HL-60 (cell line): ENCODE data around the gene YY2.
"Not testable (repeated sequence)": the region's sequence is repeated elsewhere in the genome, so short reads cannot be mapped to it uniquely, and the experiment has no call there.

Experiments
- DNase-seq, 2 experiments: peaks; one replicate each; pipeline ENCODE4 v3.0.0-alpha.2; 2010 to 2020; ENCODE audit warnings: low read depth in 1 of 2, low spot score in 1 of 2
- H3K27ac ChIP-seq: fragments of 250-450 bp; sonication (Bioruptor Pico); replicated peaks from 2 replicates; pipeline ENCODE4 v1.5.1; 2020; ENCODE audit warnings: mild to moderate bottlenecking, moderate library complexity
- H3K27me3 ChIP-seq: fragments of 250-450 bp; sonication (Bioruptor Pico); 2 replicates; pipeline ENCODE4 v1.5.1; 2021; ENCODE audit warnings: mild to moderate bottlenecking, moderate library complexity; ENCODE audit not compliant: insufficient read depth, poor library complexity, severe bottlenecking
- H3K4me3 ChIP-seq: replicated peaks from 2 replicates; pipeline ENCODE4 v1.5.1; 2011; ENCODE audit warnings: mild to moderate bottlenecking, control low read depth, low read length; ENCODE audit not compliant: insufficient read depth
- GABPA ChIP-seq: IDR thresholded peaks from 2 replicates; pipeline ENCODE4 v1.6.1; 2012; ENCODE audit warnings: low read depth
- POLR2AphosphoS5 ChIP-seq: IDR thresholded peaks from 2 replicates; pipeline ENCODE4 v1.6.1; 2012; ENCODE audit warnings: low read depth
- REST ChIP-seq: IDR thresholded peaks from 2 replicates; pipeline ENCODE4 v1.6.1; 2012; ENCODE audit warnings: low read depth; ENCODE audit not compliant: insufficient replicate concordance
- SPI1 ChIP-seq: IDR thresholded peaks from 2 replicates; pipeline ENCODE4 v1.6.1; 2012; ENCODE audit warnings: low read depth, mild to moderate bottlenecking, borderline replicate concordance
- TF ChIP-seq, protein P1 (sequence below): IDR thresholded peaks from one replicate; pipeline ENCODE4 v1.5.1; 2011; ENCODE audit warnings: low read length, control low read depth, inconsistent platforms; ENCODE audit not compliant: insufficient read depth

YY2 gene

DNA sequence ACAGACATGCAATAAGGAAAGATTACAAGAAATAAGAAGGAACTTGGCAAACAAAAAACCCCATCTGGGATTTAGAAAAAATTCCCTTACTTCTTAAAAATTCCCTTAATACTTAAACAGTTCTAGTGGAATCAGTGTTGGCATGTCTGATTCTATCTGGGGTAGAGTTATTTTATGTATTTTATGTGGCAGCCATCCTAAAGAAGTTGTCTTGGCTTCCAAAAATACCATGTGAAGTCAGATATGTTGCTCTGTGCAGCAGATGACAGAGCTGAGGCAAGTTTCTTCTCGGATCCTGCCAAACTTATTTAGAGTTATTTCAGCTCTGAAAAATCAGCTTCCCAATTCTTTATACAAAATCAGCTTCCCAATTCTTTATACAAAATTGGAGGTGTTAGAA is 14.7 kb downstream of the YY2 start:
- no peak for DNase-seq
- TF ChIP-seq, protein P1, sequence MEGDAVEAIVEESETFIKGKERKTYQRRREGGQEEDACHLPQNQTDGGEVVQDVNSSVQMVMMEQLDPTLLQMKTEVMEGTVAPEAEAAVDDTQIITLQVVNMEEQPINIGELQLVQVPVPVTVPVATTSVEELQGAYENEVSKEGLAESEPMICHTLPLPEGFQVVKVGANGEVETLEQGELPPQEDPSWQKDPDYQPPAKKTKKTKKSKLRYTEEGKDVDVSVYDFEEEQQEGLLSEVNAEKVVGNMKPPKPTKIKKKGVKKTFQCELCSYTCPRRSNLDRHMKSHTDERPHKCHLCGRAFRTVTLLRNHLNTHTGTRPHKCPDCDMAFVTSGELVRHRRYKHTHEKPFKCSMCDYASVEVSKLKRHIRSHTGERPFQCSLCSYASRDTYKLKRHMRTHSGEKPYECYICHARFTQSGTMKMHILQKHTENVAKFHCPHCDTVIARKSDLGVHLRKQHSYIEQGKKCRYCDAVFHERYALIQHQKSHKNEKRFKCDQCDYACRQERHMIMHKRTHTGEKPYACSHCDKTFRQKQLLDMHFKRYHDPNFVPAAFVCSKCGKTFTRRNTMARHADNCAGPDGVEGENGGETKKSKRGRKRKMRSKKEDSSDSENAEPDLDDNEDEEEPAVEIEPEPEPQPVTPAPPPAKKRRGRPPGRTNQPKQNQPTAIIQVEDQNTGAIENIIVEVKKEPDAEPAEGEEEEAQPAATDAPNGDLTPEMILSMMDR: no peak
- TF ChIP-seq REST (no peak), POLR2AphosphoS5 (no peak), GABPA (no peak), SPI1 (no peak)
- no peak overlapping the region for H3K27ac ChIP-seq
- no peaks in the 10 kb centered on the region for H3K27me3 ChIP-seq
- no peak overlapping the region for H3K4me3 ChIP-seq

DNA sequence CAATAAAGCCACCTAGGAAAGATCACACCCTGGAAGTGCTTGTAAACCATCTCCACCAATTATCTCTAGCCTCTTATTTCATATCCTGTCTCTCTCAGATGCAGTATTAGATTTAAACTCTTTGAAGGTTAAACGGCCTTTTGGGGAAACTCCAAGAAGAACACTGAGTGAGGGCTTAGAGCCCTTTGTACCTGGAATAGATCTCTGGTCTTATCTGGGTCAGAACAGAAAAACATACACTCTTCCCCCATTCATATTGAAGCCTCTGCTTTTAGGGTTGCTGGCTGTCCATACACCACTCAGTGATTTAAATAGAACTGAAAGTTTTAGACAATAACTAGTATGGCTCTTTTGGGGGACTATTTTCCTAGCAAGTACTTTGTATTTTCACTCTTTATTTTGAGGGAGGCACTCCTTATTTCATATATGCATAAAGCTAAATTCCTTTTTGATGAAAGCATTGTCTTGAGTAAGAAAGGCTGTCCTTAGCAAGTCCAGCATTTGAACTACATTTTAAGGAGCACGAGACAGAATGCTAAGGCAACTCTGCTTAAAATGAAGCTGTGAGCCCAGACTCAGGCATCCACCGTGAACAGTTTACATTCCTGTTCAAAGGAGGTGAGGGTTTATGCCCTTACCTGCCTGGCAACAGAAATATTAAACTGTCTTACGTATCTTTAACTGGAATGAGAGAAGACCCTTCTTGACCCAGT is 17.4 kb downstream of the YY2 start:
- TF ChIP-seq POLR2AphosphoS5: no peak
- TF ChIP-seq, protein P1: no peak
- no peak for TF ChIP-seq SPI1
- no peak for TF ChIP-seq GABPA
- no peak for TF ChIP-seq REST
- no peaks in the 10 kb centered on the region for H3K27me3 ChIP-seq
- H3K27ac ChIP-seq: no peak overlapping the region
- DNase-seq: no peak
- H3K4me3 ChIP-seq: no peak overlapping the region

DNA sequence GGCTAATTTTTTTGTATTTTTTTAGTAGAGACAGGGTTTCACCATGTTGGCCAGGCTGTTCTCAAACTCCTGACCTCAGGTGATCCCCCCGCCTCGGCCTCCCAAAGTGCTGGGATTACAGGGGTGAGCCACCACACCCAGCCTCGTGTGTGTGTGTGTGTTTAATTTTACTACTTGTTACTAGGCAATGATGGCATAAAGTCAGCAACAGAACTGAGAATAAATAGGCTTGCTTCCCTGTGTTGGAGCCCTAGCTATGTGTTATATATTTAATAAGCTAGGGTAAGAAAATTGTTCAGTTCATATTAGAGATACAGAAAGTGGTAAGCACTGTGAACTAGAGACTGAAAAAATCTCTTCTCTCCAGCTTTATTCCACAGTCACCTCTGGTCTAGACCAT is 18.4 kb downstream of the YY2 start:
- not testable (repeated sequence) for H3K4me3 ChIP-seq, DNase-seq, H3K27me3 ChIP-seq, H3K27ac ChIP-seq

- TF ChIP-seq REST: no peak
- no peak for TF ChIP-seq SPI1
- TF ChIP-seq, protein P1: no peak
- TF ChIP-seq GABPA: no peak
- no peak for TF ChIP-seq POLR2AphosphoS5
- Histone ChIP-seq H3K27ac (no peak overlapping the region), H3K27me3 (no peaks in the 10 kb centered on the region), H3K4me3 (no peak overlapping the region)
- no peak for DNase-seq
These were observed 19.2 kb downstream of the YY2 start for GRCh38 chrX:21875013-21875412.
